ENCODE measurements around the gene RAC3.
"Not testable (repeated sequence)": the region's sequence is repeated elsewhere in the genome, so short reads cannot be mapped to it uniquely, and the experiment has no call there.

The RAC3 gene

GRCh38 chr17:82031885-82032627 is 578 bp downstream of the RAC3 start:
- Mint-ChIP-seq H3K36me3 (peaks cover 4% of the 10 kb centered on the region), H3K9me3 (no peaks in the 10 kb centered on the region), H3K4me1 (peaks cover 9% of the 10 kb centered on the region), H3K27me3 (peaks cover 2% of the 10 kb centered on the region), H3K27ac (no peak overlapping the region), H3K4me3 (peak overlapping the region; percentile 55)
- DNase-seq (ENCODE audit: low spot score in 2 of 2) = no peak
- peak; percentile 23 for ATAC-seq (ENCODE audit: low read depth)

GRCh38 chr17:82033359-82034085 is 2.0 kb downstream of the RAC3 start:
- ATAC-seq (ENCODE audit: low read depth) = no peak
- Mint-ChIP-seq H3K4me3 (no peak overlapping the region), H3K9me3 (no peaks in the 10 kb centered on the region), H3K27me3 (peaks cover 2% of the 10 kb centered on the region), H3K27ac (no peak overlapping the region), H3K36me3 (peaks cover 4% of the 10 kb centered on the region), H3K4me1 (peaks cover 14% of the 10 kb centered on the region)
- no peak for DNase-seq (ENCODE audit: low spot score in 2 of 2)

GRCh38 chr17:82034371-82035011 is 3.0 kb downstream of the RAC3 start:
- H3K4me1 Mint-ChIP-seq = peaks cover 11% of the 10 kb centered on the region
- no peak for ATAC-seq (ENCODE audit: low read depth)
- peaks cover 4% of the 10 kb centered on the region for H3K36me3 Mint-ChIP-seq
- H3K4me3 Mint-ChIP-seq = no peak overlapping the region
- no peak for DNase-seq (ENCODE audit: low spot score in 2 of 2)
- H3K9me3 Mint-ChIP-seq = no peaks in the 10 kb centered on the region
- no peak overlapping the region for H3K27ac Mint-ChIP-seq
- H3K27me3 Mint-ChIP-seq = peaks cover 2% of the 10 kb centered on the region

- no peaks in the 10 kb centered on the region for H3K27me3 Mint-ChIP-seq
- no peak overlapping the region for H3K27ac Mint-ChIP-seq
Measured at GRCh38 chr17:82035488-82035887, 4.0 kb downstream of the RAC3 start.

GRCh38 chr17:82035956-82036633 is 4.6 kb downstream of the RAC3 start:
- Mint-ChIP-seq H3K4me3 (peak overlapping the region; percentile 90), H3K27me3 (no peaks in the 10 kb centered on the region), H3K27ac (no peak overlapping the region), H3K4me1 (peaks cover 5% of the 10 kb centered on the region), H3K36me3 (peaks cover 4% of the 10 kb centered on the region), H3K9me3 (no peaks in the 10 kb centered on the region)
- no peak for ATAC-seq (ENCODE audit: low read depth)
- DNase-seq (ENCODE audit: low spot score in 2 of 2) = no peak

More at GRCh38 chr17:82035488-82035887, 4.0 kb downstream of the RAC3 start:
- H3K9me3 Mint-ChIP-seq = no peaks in the 10 kb centered on the region
- peak overlapping the region; percentile 21 for H3K4me3 Mint-ChIP-seq
- DNase-seq (ENCODE audit: low spot score in 2 of 2) (no peak), ATAC-seq (ENCODE audit: low read depth) (no peak)
- H3K4me1 Mint-ChIP-seq = peaks cover 6% of the 10 kb centered on the region
- H3K36me3 Mint-ChIP-seq = peaks cover 4% of the 10 kb centered on the region

GRCh38 chr17:82036634-82037091 is 5.2 kb downstream of the RAC3 start:
- ATAC-seq (ENCODE audit: low read depth) = no peak

GRCh38 chr17:82037092-82037888 is 5.8 kb downstream of the RAC3 start, which contains the start of gene DCXR:
Gene DCXR (minus strand): TSS chr17:82037697. CDS start chr17:82037682, 15 bp downstream.
- Mint-ChIP-seq H3K4me3 (peak within 1 kb of the TSS; percentile 90), H3K36me3 (peaks cover 4% of the 10 kb centered on the region), H3K4me1 (peaks cover 5% of the 10 kb centered on the region), H3K9me3 (no peaks in the 10 kb centered on the region), H3K27me3 (no peaks in the 10 kb centered on the region), H3K27ac (peak within 1 kb of the TSS; percentile 80)
- ATAC-seq (ENCODE audit: low read depth) (peak; percentile 90), DNase-seq (ENCODE audit: low spot score in 2 of 2) (peak; percentile 94 to 98)

More at GRCh38 chr17:82036634-82037091, 5.2 kb downstream of the RAC3 start:
- H3K4me3 Mint-ChIP-seq = peak overlapping the region; percentile 90
- H3K4me1 Mint-ChIP-seq = peaks cover 5% of the 10 kb centered on the region
- H3K9me3 Mint-ChIP-seq = no peaks in the 10 kb centered on the region
- no peak for DNase-seq (ENCODE audit: low spot score in 2 of 2)
- no peak overlapping the region for H3K27ac Mint-ChIP-seq
- H3K27me3 Mint-ChIP-seq = no peaks in the 10 kb centered on the region
- peaks cover 4% of the 10 kb centered on the region for H3K36me3 Mint-ChIP-seq

GRCh38 chr17:82037889-82038195 is 6.4 kb downstream of the RAC3 start:
- H3K27me3 Mint-ChIP-seq = no peaks in the 10 kb centered on the region
- H3K27ac Mint-ChIP-seq = peak overlapping the region; percentile 80
- DNase-seq (ENCODE audit: low spot score in 2 of 2) (no peak), ATAC-seq (ENCODE audit: low read depth) (no peak)
- H3K36me3 Mint-ChIP-seq = peaks cover 4% of the 10 kb centered on the region
- peak overlapping the region; percentile 90 for H3K4me3 Mint-ChIP-seq
- peaks cover 5% of the 10 kb centered on the region for H3K4me1 Mint-ChIP-seq
- H3K9me3 Mint-ChIP-seq = no peaks in the 10 kb centered on the region

GRCh38 chr17:82038796-82039409 is 7.4 kb downstream of the RAC3 start:
- H3K27ac Mint-ChIP-seq; DNase-seq (ENCODE audit: low spot score in 2 of 2); H3K4me1 Mint-ChIP-seq; H3K9me3 Mint-ChIP-seq; H3K27me3 Mint-ChIP-seq; ATAC-seq (ENCODE audit: low read depth); H3K36me3 Mint-ChIP-seq: not testable (repeated sequence)
- peak overlapping the region; percentile 5 for H3K4me3 Mint-ChIP-seq

GRCh38 chr17:82039695-82040299 is 8.3 kb downstream of the RAC3 start:
- H3K4me3 Mint-ChIP-seq = no peak overlapping the region
- DNase-seq (ENCODE audit: low spot score in 2 of 2) (no peak), ATAC-seq (ENCODE audit: low read depth) (no peak)
- H3K27ac Mint-ChIP-seq = no peak overlapping the region
- H3K4me1 Mint-ChIP-seq = peaks cover 5% of the 10 kb centered on the region
- H3K27me3 Mint-ChIP-seq = no peaks in the 10 kb centered on the region
- peaks cover 4% of the 10 kb centered on the region for H3K36me3 Mint-ChIP-seq
- no peaks in the 10 kb centered on the region for H3K9me3 Mint-ChIP-seq

GRCh38 chr17:82041144-82041814 is 9.8 kb downstream of the RAC3 start:
- Mint-ChIP-seq H3K9me3 (no peaks in the 10 kb centered on the region), H3K27ac (no peak overlapping the region), H3K36me3 (no peaks in the 10 kb centered on the region), H3K4me3 (no peak overlapping the region), H3K27me3 (no peaks in the 10 kb centered on the region), H3K4me1 (peaks cover 5% of the 10 kb centered on the region)
- no peak for DNase-seq (ENCODE audit: low spot score in 2 of 2)
- no peak for ATAC-seq (ENCODE audit: low read depth)

GRCh38 chr17:82042649-82043048 is 11.2 kb downstream of the RAC3 start:
- ATAC-seq (ENCODE audit: low read depth) (no peak), DNase-seq (ENCODE audit: low spot score in 2 of 2) (no peak)
- peaks cover 4% of the 10 kb centered on the region for H3K36me3 Mint-ChIP-seq
- H3K27ac Mint-ChIP-seq = no peak overlapping the region
- H3K4me3 Mint-ChIP-seq = no peak overlapping the region
- H3K27me3 Mint-ChIP-seq = no peaks in the 10 kb centered on the region
- no peaks in the 10 kb centered on the region for H3K9me3 Mint-ChIP-seq
- H3K4me1 Mint-ChIP-seq = peaks cover 4% of the 10 kb centered on the region

Measured in memory B cell (primary cell).